DOHH2 (cell line): ENCODE measurements around the gene RTTN.

Experiments used
- CTCF ChIP-seq: fragments of 200-600 bp; sonication (generic); IDR thresholded peaks from one replicate; pipeline ENCODE4 v1.5.1; 2014; ENCODE audit warnings: antibody characterized with exemption, mild to moderate bottlenecking, low read depth, low read length; ENCODE audit not compliant: poor library complexity, severe bottlenecking
- EZH2phosphoT487 ChIP-seq: fragments of 200-600 bp; sonication (generic); IDR thresholded peaks from 2 replicates; pipeline ENCODE4 v1.6.1; 2017; ENCODE audit warnings: borderline replicate concordance, mild to moderate bottlenecking, antibody characterized with exemption, low read length, moderate library complexity, mixed read lengths

GRCh38 chr18:70015127-70015526, 190.4 kb downstream of the RTTN start:
- TF ChIP-seq CTCF (no peak), EZH2phosphoT487 (no peak)
